Left forelimb (tissue), 1 donor: Measurements from ENCODE around the gene KCNH4.
"Not testable (repeated sequence)": the region's sequence is repeated elsewhere in the genome, so short reads cannot be mapped to it uniquely, and the experiment has no call there.

Experiments used
- DNase-seq: peaks from one replicate; pipeline ENCODE4 v3.0.0-alpha.2; 2018; ENCODE audit warnings: low spot score

The KCNH4 gene

GRCh38 chr17:42193969-42194899 lies 13.3 kb upstream of the KCNH4 start, which contains the start of gene GHDC:
GHDC (minus strand) TSS chr17:42194494; CDS start chr17:42193581, 913 bp downstream.
- DNase-seq: peak; percentile 83

GRCh38 chr17:42193216-42193968 lies 12.4 kb upstream of the KCNH4 start:
- no peak for DNase-seq

GRCh38 chr17:42192189-42193126 lies 11.5 kb upstream of the KCNH4 start:
- DNase-seq: no peak

- DNase-seq: no peak
Observed at GRCh38 chr17:42191275-42191608, 10.3 kb upstream of the KCNH4 start.

DNA sequence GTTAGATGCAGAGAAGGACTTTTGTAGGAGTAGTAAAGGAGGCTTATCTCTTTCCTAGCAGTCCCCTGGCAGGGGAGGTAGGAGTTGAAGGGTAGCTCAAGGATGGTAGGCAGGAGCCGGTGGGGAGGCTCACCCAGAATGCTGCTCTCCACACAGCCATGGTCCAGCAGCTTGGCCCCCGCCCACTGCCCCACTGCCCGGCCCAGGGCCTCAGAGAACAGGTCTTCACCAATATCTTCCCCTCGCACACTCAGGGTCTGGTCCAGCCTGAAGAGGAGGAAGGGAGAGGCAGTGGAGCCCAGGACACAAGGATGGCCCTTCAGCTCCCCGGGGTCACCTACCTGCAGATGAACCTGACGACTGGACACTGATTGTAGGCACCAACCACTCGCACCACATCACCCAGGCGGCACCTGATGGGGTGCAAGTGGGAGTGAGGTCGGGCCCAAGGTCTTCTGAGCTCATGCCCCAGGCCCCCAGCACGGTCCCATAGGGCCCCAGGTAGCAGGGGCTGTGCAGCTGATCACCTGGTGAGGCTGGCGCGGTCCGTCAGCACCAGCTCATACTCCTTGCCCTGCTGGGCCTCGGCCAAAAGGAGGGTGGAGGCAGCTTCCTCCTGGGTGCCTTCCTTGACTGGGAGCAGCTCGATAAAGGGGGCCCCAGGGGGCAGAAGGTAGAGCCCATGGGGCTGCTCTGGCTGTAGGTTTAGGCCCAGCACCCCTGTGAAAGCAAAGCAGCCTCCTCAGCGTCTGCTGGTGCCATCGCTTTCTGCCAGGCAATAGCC lies 9.7 kb upstream of the KCNH4 start:
- DNase-seq: no peak

- DNase-seq: no peak
Observed at GRCh38 chr17:42189651-42189965, 8.7 kb upstream of the KCNH4 start.

DNA sequence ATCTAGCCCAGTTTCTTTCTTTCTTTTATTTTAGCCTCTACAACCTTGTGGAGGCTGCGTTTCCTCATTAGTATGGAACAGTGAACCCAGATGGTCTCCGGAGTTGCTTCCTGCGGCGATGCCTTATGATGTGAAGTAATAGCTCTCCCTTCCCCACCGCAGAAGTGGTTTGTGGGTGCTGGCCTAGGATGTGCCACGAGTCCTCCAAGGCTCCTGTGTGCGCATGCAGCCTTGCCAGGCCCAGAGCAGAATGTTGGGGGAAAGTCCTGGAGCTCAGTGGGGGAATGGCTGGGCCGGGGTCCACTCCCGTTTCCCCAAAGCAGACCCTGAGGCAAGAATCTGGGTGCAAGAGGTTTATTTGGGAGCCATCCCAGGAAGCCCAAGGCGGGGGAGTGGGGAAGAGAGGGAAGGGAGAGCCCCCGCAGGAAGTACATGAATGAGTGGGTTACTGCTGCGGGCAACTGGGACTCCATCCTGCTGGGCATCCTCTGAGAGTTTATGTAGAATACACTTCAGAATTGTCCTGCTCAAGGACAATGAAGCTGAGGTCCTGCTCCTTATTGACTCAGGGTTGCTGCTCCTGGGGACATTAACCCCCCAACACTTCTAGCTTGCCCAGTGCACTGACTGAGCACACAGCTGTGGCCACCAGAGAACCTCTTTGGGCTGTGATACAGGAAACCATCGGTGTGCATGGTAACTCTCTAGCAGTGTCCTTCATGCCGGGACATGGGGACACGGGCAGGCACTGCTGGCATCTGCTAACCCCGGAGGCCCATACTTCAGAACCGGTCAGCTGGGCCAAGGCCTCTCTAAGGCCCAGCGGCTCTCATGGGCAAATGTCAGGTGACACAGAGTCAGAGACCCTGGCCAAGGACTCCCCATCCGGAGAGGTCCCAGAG lies 8.1 kb upstream of the KCNH4 start:
- no peak for DNase-seq

DNA sequence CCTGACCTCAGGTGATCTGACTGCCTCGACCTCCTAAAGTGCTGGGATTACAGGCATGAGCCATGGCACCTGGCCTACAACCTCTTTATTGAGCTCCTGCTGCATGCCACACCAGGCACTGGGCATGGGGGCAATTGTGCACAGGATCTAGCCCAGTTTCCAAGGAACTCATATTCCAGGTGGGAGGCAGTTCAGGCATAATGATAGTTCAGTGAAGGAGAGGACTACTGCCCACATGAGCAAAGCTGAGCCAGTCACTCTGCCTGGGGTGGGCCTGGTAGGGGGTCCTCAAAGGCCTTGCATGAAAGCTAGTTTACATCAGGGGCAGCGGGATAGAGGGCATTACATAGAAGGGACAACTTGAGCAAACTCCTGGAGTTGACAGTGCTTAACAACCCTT lies 6.9 kb upstream of the KCNH4 start:
- no peak for DNase-seq

DNA sequence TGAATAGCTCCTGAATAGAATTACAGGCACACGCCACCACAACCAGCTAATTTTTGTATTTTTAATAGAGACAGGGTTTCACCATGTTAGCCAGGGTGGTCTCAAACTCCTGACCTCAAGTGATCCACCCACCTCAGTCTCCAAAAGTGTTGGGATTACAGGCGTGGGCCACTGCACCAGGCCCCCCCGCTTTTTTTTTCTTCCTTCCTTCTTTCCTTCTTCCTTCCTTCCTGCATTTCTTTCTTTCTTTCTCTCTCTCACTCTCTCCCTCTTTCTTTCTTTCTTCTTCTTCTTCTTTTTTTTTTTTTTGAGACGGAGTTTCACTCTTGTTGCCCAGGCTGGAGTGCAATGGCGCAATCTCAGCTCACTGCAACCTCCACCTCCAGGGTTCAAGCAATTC lies 5.2 kb upstream of the KCNH4 start:
- not testable (repeated sequence) for DNase-seq

GRCh38 chr17:42185621-42185930 lies 4.6 kb upstream of the KCNH4 start:
- DNase-seq: no peak

GRCh38 chr17:42184713-42185620 lies 4.0 kb upstream of the KCNH4 start, which contains the start of gene HCRT:
HCRT (minus strand) TSS chr17:42185452; CDS start chr17:42185365, 87 bp downstream.
- no peak for DNase-seq

DNA sequence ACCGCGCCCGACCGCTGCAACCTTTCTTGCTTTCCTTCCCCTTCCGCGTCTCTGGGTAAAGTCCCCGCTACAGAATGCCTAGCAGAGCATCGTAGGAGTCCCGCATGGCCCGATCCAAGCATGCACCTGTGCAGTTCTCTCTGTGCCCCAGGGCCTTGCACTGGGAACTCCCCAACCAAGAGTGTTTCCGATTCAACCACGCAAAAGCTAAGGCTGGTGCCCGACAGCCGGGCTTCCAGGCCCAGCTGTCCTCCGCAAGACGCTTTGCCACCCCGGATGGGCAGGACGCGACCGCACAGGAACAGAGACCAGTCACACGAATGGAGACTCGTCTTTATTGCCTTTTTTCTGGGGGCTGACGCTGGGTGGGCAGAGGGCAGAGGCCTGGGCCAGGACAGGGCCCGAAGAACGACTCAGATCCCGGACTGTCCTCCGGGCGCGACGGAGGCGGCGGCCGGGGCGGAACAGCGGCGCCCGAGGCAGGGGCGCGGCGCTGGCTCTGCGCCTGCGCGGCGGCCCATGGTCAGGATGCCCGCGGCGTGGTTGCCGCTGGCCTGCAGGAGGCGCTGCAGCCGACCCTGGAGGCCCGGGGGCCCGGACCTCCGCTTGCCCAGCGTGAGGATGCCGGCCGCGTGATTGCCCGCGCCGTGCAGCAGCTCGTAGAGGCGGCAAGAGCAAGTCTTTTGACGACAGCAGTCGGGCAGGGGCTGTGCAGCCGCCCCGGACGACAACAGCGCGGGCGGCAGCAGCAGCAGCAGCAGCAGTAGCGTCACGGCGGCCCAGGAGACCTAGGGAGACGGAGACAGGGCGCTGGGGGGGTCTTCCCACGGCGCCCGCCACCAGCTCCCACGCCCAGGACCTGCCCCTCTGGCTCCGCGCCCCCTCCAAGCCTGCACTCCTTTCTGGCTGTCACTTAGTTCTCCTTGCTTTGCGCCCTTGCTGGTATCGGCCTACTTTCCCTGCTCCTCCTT lies 3.1 kb upstream of the KCNH4 start:
- peak; percentile 83 for DNase-seq

DNA sequence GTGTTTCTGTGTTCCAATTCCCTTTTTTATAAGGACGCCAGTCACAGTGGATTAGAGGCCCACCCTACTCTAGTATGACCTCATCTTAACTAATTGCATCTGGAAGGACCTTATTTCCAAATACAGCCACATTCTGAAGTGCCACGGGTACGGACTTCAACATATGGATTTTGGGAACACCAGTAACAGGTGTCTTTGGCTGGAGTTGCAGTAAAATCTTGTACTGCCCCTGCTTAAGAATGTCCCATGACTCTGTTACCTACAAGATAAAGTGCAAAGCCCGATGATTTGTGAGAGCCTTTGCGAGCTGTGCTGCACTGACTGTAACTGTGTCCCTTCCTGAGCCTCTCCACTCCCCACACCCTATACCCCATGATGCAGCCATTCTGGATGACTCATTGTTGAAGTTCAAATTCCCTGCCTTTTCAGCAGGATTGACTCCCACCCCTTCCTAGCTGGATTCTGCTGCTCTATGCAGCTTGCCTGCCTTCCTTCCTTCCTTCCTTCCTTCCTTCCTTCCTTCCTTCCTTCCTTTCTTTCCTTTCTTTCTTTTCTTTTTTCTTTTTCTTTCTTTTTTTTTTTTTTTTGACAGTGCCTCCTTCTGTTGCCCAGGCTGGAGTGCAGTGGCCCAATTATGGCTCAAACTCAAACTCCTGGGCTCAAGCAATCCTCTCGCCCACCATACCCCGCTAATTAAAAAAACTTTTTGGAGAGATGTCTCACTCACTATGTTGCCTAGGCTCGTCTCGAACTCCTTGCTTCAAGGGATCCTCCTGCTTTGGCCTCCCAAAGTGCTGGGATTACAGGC lies 2.2 kb upstream of the KCNH4 start:
- DNase-seq: no peak

DNA sequence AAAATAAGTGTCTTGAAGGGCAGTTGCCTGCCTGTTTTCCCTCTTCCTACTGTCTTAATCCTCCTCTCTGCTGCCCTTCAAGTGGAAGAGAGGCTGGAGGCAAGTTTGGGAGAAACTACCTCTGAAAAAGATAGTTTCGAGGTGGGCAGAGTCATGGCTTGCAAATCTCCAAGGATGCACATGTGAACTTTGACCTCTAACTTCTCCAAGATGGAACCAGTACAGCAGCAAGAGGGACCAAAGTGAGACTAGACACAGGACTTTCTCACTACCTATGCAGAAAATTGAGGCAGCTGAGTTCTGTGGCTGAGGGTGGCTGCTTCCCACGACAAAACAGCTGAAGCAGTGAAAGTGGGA lies 887 bp upstream of the KCNH4 start:
- DNase-seq: no peak

DNA sequence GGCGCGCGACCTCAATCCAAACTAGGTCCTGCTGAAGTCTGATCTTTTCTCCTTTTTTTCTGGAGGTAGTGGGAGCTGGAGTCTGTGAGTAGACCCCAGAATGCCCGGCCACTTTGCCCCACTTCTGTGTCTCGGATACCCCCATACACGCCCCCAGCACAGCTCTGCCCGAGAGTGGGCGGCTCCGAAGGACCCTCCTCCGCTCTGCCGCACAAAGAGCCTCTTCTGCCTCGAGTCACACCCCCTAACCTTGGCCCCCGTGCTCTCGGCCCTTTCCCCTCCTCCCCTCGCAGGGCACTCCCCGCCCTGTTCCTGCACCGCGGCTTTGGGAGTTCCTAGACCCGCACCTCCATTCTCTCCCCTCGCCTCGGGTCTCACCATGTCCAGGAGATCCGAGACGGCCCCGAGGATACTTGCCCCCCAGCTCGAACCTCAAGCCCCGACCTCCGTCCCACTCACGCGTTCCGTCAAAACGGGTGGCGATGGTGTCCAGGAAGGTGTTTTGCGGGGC lies 476 bp downstream of the KCNH4 start:
- DNase-seq: no peak

DNA sequence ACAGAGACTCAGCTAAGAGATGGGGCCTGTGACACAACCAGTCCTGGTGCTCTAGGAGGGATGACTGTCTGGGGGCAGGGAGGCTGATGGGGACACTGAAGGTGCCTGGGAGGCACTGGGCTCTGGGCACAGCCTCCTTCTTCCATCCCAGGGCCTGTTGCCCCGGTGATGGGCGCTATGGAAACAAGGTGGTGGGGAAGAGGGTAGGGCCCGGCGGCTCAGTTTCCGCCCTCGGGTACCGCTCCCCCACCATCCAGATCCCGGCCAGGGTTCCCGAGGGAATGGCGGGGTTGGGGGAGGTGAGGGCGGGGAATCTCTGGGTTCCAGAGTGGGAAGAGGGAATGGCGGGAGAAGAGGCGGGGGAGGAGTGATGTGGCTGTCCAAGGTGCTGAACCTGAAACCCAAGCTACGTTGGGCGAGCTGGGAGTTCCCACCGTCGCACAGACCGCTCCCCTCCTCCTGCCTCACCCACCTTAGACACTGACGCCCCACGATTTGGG lies 981 bp downstream of the KCNH4 start:
- no peak for DNase-seq

DNA sequence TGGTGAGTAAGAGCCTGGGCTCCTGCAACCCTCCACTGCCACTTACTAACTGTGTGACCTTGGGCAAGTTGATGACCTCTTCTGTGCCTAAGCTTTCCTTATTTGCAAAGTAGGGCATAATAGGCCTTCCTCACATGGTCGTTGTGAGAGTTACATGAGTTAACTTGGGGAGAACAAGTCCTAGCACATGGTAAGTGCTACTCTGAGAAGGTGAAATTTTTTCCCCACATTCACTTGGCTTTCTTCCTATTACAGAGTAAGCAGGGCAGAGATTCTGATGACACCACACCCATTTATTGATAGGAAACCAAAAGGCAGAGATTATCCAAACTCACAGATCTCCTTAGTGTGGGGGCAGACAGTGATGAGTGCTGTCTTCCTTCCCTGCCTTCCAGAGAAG lies 1.6 kb downstream of the KCNH4 start:
- no peak for DNase-seq
